Measurements from ENCODE around the gene KCNQ1.

DNA sequence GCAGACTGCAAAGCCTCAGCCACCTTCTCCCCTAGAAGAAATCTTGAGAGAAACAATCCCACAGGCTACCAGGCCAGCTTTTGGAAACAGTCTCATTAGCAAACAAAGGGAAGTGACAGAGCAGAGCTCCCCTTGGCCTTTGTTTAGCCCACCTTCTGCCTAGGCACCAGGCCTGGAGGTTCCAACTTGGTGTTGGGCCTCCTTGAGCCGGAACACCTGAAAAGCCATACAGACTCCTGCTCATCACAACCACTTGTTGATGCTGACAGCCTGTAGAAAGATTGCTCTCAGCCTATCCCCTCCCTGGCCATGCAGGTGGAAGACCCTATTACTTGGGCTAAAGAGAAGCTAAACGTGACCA lies 228.4 kb downstream of the KCNQ1 start:
- TF ChIP-seq EZH2 (IDR thresholded peaks at IDR 0.05; ENCODE audit: borderline replicate concordance, low read length) (no peak), CTCF (IDR thresholded peaks at IDR 0.05; ENCODE audit: low read length) (no peak)
